K562 (cell line): ENCODE measurements around the gene ACR. TPM values are rescaled to one million over a fixed set of nuclear protein-coding genes. Genes with fewer than 3 reads are reported as not detected.

Experiments used
- ATAC-seq: fragments of 200-7000 bp; cut with Tn5 transposase; 3 replicates; pipeline ENCODE4 v1.9.1; 2020; ENCODE audit warnings: moderate library complexity
- BruUV-seq: library from RNA; stranded (reverse); fragments of 400-500 nt; replicated peaks from 2 replicates; lab custom pipeline; 2021; lab: Mats Ljungman, UMichigan
- CTCF ChIA-PET: fragments of 300-600 bp; formaldehyde crosslinking; extraction: SDS; loops from one replicate; lab custom pipeline; 2021; ENCODE audit warnings: low intra/inter-chr PET ratio; lab: Yijun Ruan, JAX
- POLR2A ChIA-PET: fragments of 300-600, 350-650 bp; sonication (Branson Sonifier 250); formaldehyde crosslinking; extraction: SDS; loops from one replicate; lab custom pipeline; 2021; ENCODE audit warnings: antibody characterized with exemption, inconsistent platforms; lab: Yijun Ruan, JAX
- DNase-seq, 4 experiments: peaks; one replicate each; pipeline versions ENCODE4 v3.0.0 to v3.0.0-alpha.2; 2011 to 2018; ENCODE audit warnings: low spot score in 3 of 4, mixed read lengths in 3 of 4; ENCODE audit errors: extremely low read depth in 1 of 4
- FAIRE-seq: peaks from 2 replicates; lab custom pipeline; 2011; peaks lifted over from hg19 to GRCh38; lab: Jason Lieb, UNC
- H2AFZ ChIP-seq: 2 replicates; pipeline ENCODE4 v1.6.0; 2011; ENCODE audit warnings: low read depth, low read length, control low read depth, inconsistent platforms
- H3K27ac ChIP-seq: fragments of 200-600 bp; 3 replicates; pipeline ENCODE4 v1.8.0; 2011; ENCODE audit warnings: low read depth, mild to moderate bottlenecking, control low read depth, inconsistent platforms, low read length, moderate library complexity, mixed read lengths; ENCODE audit errors: extremely low read depth
- H3K27me3 ChIP-seq, 2 experiments: fragments of 300-600 bp in 1 of 2; 2 replicates in 1 of 2; 3 replicates in 1 of 2; pipeline versions ENCODE4 v1.6.0 to v1.8.0; 2011; ENCODE audit warnings: inconsistent platforms in 2 of 2, low read length in 2 of 2, mild to moderate bottlenecking in 1 of 2, mixed read lengths in 1 of 2, moderate library complexity in 1 of 2; ENCODE audit not compliant: control insufficient read depth in 2 of 2, insufficient read depth in 2 of 2
- H3K36me3 ChIP-seq: fragments of 300-600 bp; 3 replicates; pipeline ENCODE4 v1.8.0; 2011; ENCODE audit warnings: mild to moderate bottlenecking, low read length, inconsistent platforms; ENCODE audit not compliant: control insufficient read depth, insufficient read depth
- H3K4me1 ChIP-seq, 2 experiments: fragments of 200-600 bp in 1 of 2; replicated peaks in 1 of 2; 2 replicates in 1 of 2; 3 replicates in 1 of 2; pipeline versions ENCODE4 v1.5.1 to v1.8.0; 2011; ENCODE audit warnings: inconsistent platforms in 2 of 2, low read length in 2 of 2, mild to moderate bottlenecking in 1 of 2, mixed read lengths in 1 of 2, moderate library complexity in 1 of 2; ENCODE audit not compliant: control insufficient read depth in 2 of 2, insufficient read depth in 2 of 2
- H3K4me2 ChIP-seq: 2 replicates; pipeline ENCODE4 v1.6.1; 2011; ENCODE audit warnings: low read length, control low read depth, inconsistent platforms, mixed read lengths; ENCODE audit not compliant: insufficient read depth
- H3K4me3 ChIP-seq: fragments of 200-600 bp; sonication (generic), shearing (Covaris generic); 2 replicates; pipeline ENCODE4 v1.5.1; 2016; ENCODE audit warnings: control low read depth, inconsistent platforms
- H3K79me2 ChIP-seq: fragments of 200-600 bp; 3 replicates; pipeline ENCODE4 v1.8.0; 2011; ENCODE audit warnings: low read length, inconsistent platforms; ENCODE audit not compliant: control insufficient read depth, insufficient read depth
- H3K9ac ChIP-seq, 2 experiments: 2 replicates each; pipeline versions ENCODE4 v1.6.0 to v1.6.1; 2011; ENCODE audit warnings: low read depth in 2 of 2, low read length in 2 of 2, control low read depth in 1 of 2, inconsistent platforms in 1 of 2, mild to moderate bottlenecking in 1 of 2, mixed read lengths in 1 of 2; ENCODE audit not compliant: insufficient read depth in 1 of 2
- H3K9me1 ChIP-seq: one replicate; pipeline ENCODE4 v1.6.0; 2011; ENCODE audit warnings: inconsistent platforms, mild to moderate bottlenecking, low read length, moderate library complexity; ENCODE audit not compliant: control insufficient read depth, insufficient read depth
- H3K9me3 ChIP-seq: replicated peaks from 2 replicates; pipeline ENCODE4 v1.5.1; 2011; ENCODE audit warnings: low read depth, low read length, inconsistent platforms; ENCODE audit not compliant: control insufficient read depth, insufficient read depth
- H4K20me1 ChIP-seq: replicated peaks from 2 replicates; pipeline ENCODE4 v1.6.1; 2011; ENCODE audit warnings: low read length, inconsistent platforms, mixed read lengths; ENCODE audit not compliant: control insufficient read depth, insufficient read depth
- CAMTA2 ChIP-seq: fragments of 250-450 bp; sonication (Bioruptor Pico); conservative IDR thresholded peaks from 2 replicates; pipeline ENCODE4 v1.5.1; 2022
- CHD4 ChIP-seq: fragments of 200-600 bp; sonication (generic); IDR thresholded peaks from 3 replicates; pipeline ENCODE4 v1.6.1; 2012; ENCODE audit warnings: low read depth, mild to moderate bottlenecking, mixed read lengths, low read length, inconsistent platforms; ENCODE audit not compliant: insufficient read depth, insufficient replicate concordance, poor library complexity, severe bottlenecking
- PREB ChIP-seq: sonication (generic); formaldehyde crosslinking; IDR thresholded peaks from 2 replicates; pipeline ENCODE4 v1.8.1; 2023; ENCODE audit warnings: mild to moderate bottlenecking, missing genetic modification reagents
- RBM22 ChIP-seq: fragments of 200-400 bp; formaldehyde crosslinking; IDR thresholded peaks from 2 replicates; pipeline ENCODE4 v1.6.1; 2018; ENCODE audit warnings: low read length, low read depth; ENCODE audit not compliant: poor library complexity, severe bottlenecking
- THRAP3 ChIP-seq: fragments of 450-650 bp; IDR thresholded peaks from 2 replicates; pipeline ENCODE4 v1.6.1; 2016; ENCODE audit warnings: mild to moderate bottlenecking, inconsistent platforms, borderline replicate concordance
- ZBTB11 ChIP-seq, 3 experiments: fragments of 200-800 bp in 1 of 3; fragments of 250-450 bp in 1 of 3; fragments of 450-650 bp in 1 of 3; sonication (Bioruptor Pico) in 1 of 3; sonication (Bioruptor generic) in 1 of 3; formaldehyde crosslinking in 1 of 3; IDR thresholded peaks; 2 replicates each; pipeline versions ENCODE4 v1.6.1 to v1.8.0; 2016 to 2022; ENCODE audit warnings: mild to moderate bottlenecking in 2 of 3, missing genetic modification characterization in 2 of 3, missing compliant biosample characterization in 1 of 3, moderate library complexity in 1 of 3
- ZNF407 ChIP-seq: fragments of 450-650 bp; IDR thresholded peaks from 2 replicates; pipeline ENCODE4 v1.6.1; 2016; ENCODE audit warnings: low read depth
- WGBS: fragments of 100-300 bp; shearing (Covaris generic); methylation state at CpG from one replicate; pipeline ENCODE4 v1.1.6; 2016; ENCODE audit warnings: low coverage, mixed read lengths; ENCODE audit not compliant: insufficient coverage; ENCODE audit errors: missing lambda C conversion rate; 5-methylcytosine and 5-hydroxymethylcytosine counted together
- in situ Hi-C: fragments of 300-500 bp; cut with MboI; formaldehyde crosslinking; loops from 4 replicates; pipeline ENCODE4 v1.15.0; 2018; ENCODE audit warnings: inconsistent platforms, mixed read lengths
- intact Hi-C: fragments of 100-400 bp; cut with micrococcal nuclease; formaldehyde crosslinking; loops from 2 replicates; pipeline ENCODE4 v1.14.2; 2022
- polyA plus RNA-seq, 8 experiments: library from polyadenylated mRNA; depleted of rRNA in 4 of 8; stranded (reverse) in 5 of 8; unstranded in 3 of 8; fragments of >200 nt; fragmentation: Nextera tagmentation in 2 of 8; fragmentation: Illumina TruSeq in 1 of 8; extraction: Ambion mirVana in 2 of 8; extraction: Trizol in 1 of 8; gene quantifications; 2 replicates each; pipeline versions ENCODE4 v1.2.1 to v1.2.3, GENCODE V29; 2011 to 2014; ENCODE audit warnings: inconsistent platforms in 1 of 8, missing spikeins in 1 of 8
- total RNA-seq, 7 experiments: library from RNA; depleted of rRNA in 6 of 7; stranded (reverse); fragments of >200 nt in 6 of 7; fragmentation: Illumina TruSeq in 2 of 7; extraction: Trizol in 2 of 7; gene quantifications; 2 replicates each; pipeline versions ENCODE4 v1.2.1 to v1.2.3, GENCODE V29; 2011 to 2021; ENCODE audit warnings: low replicate concordance in 1 of 7

ACR gene
- total and polyA plus RNA-seq, 9 of the 15 experiments (the other 6 are each of a cell fraction or from before 2014, with no cell fraction given) = not detected

DNA sequence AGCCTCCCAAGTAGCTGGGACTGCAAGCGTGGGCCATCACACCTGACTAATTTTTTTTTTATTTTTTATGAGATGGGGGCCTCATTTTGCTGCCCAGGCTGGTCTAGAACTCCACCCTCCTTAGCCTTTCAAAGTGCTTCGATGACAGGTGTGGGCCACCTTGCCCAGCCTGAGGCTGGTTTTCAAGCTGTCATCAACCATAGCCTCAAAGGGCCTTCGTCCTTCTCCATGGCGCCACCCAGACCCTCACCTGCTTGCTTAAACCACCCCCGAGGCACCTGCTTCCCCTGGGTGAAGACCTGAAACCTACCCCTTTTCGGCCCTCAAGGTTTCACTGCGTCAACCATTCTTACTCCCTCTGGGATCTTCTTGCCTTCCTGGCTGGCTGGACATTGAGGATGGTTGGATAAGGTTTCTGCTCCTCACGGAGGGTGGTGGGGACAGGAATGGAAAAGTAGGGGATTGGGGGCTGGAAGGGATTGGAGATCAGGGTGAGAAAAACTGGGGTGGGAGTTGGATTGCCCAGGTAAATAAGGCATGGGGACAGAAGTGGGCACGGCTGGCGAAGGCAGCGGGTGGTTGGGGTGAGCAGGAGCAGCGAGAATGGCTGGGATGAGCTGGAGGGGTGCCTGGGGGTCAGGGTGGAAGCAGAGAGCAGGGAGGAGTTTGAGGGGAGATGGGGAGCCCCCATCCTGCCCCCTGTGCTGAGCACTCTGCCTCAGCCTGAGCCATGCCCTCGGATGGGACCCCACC, 2.8 kb upstream of the ACR start:
- Histone ChIP-seq H3K27me3 (peaks cover 4 to 50% of the 10 kb centered on the region in 2 experiments; a peak in 4 of 5 replicates), H2AFZ (no peak overlapping the region), H3K79me2 (no peaks in the 10 kb centered on the region), H3K9me1 (no peaks in the 10 kb centered on the region), H3K9me3 (no peaks in the 10 kb centered on the region), H3K36me3 (no peaks in the 10 kb centered on the region), H3K4me3 (no peak overlapping the region), H4K20me1 (no peaks in the 10 kb centered on the region), H3K27ac (no peak overlapping the region), H3K4me2 (no peak overlapping the region), H3K9ac (no peak overlapping the region), H3K4me1 (peaks cover 0 to 14% of the 10 kb centered on the region in 2 experiments; a peak in 3 of 5 replicates)
- DNase-seq (no peak), ATAC-seq (no peak), FAIRE-seq (no peak)
- ChIA-PET POLR2A (no interaction called here), CTCF (no interaction called here)
- WGBS = 2% methylated on average over 10 of the region's 13 CpGs
- no TSS peak for BruUV-seq
- in situ Hi-C loops = no loop called here
- intact Hi-C loops = no loop called here
- TF ChIP-seq THRAP3 (no peak), PREB (CRISPR knock-in tag) (no peak), ZNF407 (no peak), CHD4 (no peak), ZBTB11 (CRISPR knock-in tag; IDR thresholded peaks at IDR 0.05) (no peak), CAMTA2 (no peak), RBM22 (no peak)
